Omental fat pad (tissue), 4 donors: ENCODE data around the gene CCL16. TPM values are rescaled to one million over a fixed set of nuclear protein-coding genes. Genes with fewer than 3 reads are reported as not detected.
A peak's percentile ranks its signal among the peaks of the same experiment; 100 is the strongest.

Experiments
- ATAC-seq: fragments of 150-250 bp; one replicate; pipeline ENCODE4 v1.9.1; 2016; ENCODE audit warnings: mild to moderate bottlenecking, moderate library complexity; ENCODE audit not compliant: low FRiP score
- DNase-seq: peaks from one replicate; pipeline ENCODE4 v3.0.0-alpha.2; 2019; ENCODE audit warnings: low spot score
- CTCF ChIP-seq, 3 donors: fragments of 450-650 bp; IDR thresholded peaks; one replicate each; pipeline ENCODE4 v1.5.1; 2016 to 2017; ENCODE audit warnings: antibody characterized with exemption in 3 of 3, mild to moderate bottlenecking in 3 of 3, moderate library complexity in 2 of 3
- total RNA-seq, 4 donors: library from RNA; depleted of rRNA; stranded (reverse); fragments of >200 nt; gene quantifications; one replicate each; pipeline ENCODE4 v1.1.0, GENCODE V29; 2016

The CCL16 gene
- total RNA-seq, 4 donors from 2014 or later: 0.69 to 2.8 TPM; not detected in 2

- TF ChIP-seq CTCF (IDR thresholded peaks at IDR 0.05): no peak
- DNase-seq (no peak), ATAC-seq (no peak)
These were observed 7.7 kb downstream of the CCL16 start for GRCh38 chr17:35973333-35974260.

GRCh38 chr17:35972945-35973332 lies 8.4 kb downstream of the CCL16 start:
- DNase-seq: no peak
- TF ChIP-seq CTCF (IDR thresholded peaks at IDR 0.05): no peak
- ATAC-seq: no peak

- no peak for TF ChIP-seq CTCF (IDR thresholded peaks at IDR 0.05)
- DNase-seq (no peak), ATAC-seq (no peak)
These were observed 8.8 kb downstream of the CCL16 start for GRCh38 chr17:35972535-35972934.

GRCh38 chr17:35972066-35972465 lies 9.2 kb downstream of the CCL16 start:
- TF ChIP-seq CTCF (IDR thresholded peaks at IDR 0.05): no peak
- DNase-seq (no peak), ATAC-seq (no peak)

- ATAC-seq (peak; percentile 14), DNase-seq (peak; percentile 74)
- TF ChIP-seq CTCF (IDR thresholded peaks at IDR 0.05): peak in 2 of 3 donors; percentile 46 to 53
These were observed 11.5 kb downstream of the CCL16 start for GRCh38 chr17:35969558-35970380.

GRCh38 chr17:35968520-35969054 lies 12.7 kb downstream of the CCL16 start:
- TF ChIP-seq CTCF (IDR thresholded peaks at IDR 0.05): no peak
- ATAC-seq (no peak), DNase-seq (no peak)
